Anterior cingulate cortex (tissue), 58 donors: ENCODE measurements around the gene F2R.
"Not testable (repeated sequence)": the region's sequence is repeated elsewhere in the genome, so short reads cannot be mapped to it uniquely, and the experiment has no call there.

Experiments used
- DNase-seq, 58 donors: peaks; one replicate each; lab custom pipeline; 2025; lab: John Stamatoyannopoulos, UW

The F2R gene

GRCh38 chr5:76715736-76716455, at the start of gene F2R:
TSS of gene F2R (plus strand) at chr5:76716126. CDS start at chr5:76716308, 182 bp downstream.
- peak in 12 of 58 donors; percentile 1 to 24 (median 11) for DNase-seq

GRCh38 chr5:76667495-76667894, 48.4 kb upstream of the F2R start:
- DNase-seq = no peak

- no peak for DNase-seq
Measured at GRCh38 chr5:76669245-76669644, 46.7 kb upstream of the F2R start.

- no peak for DNase-seq
Measured at GRCh38 chr5:76670508-76670907, 45.4 kb upstream of the F2R start.

- DNase-seq = no peak
Measured at GRCh38 chr5:76672242-76672641, 43.7 kb upstream of the F2R start.

GRCh38 chr5:76673125-76673524, 42.8 kb upstream of the F2R start:
- no peak for DNase-seq

- DNase-seq = no peak
Measured at GRCh38 chr5:76674330-76675066, 41.4 kb upstream of the F2R start.

- no peak for DNase-seq
Measured at GRCh38 chr5:76675364-76675763, 40.6 kb upstream of the F2R start.

- no peak for DNase-seq
Measured at GRCh38 chr5:76677849-76678472, 38.0 kb upstream of the F2R start.

- DNase-seq = peak in 3 of 58 donors; percentile 1 to 17 (median 2)
Measured at GRCh38 chr5:76679231-76679630, 36.7 kb upstream of the F2R start.

GRCh38 chr5:76680826-76681225, 35.1 kb upstream of the F2R start:
- not testable (repeated sequence) for DNase-seq

- no peak for DNase-seq
Measured at GRCh38 chr5:76681287-76681686, 34.6 kb upstream of the F2R start.

GRCh38 chr5:76682387-76682786, 33.5 kb upstream of the F2R start:
- DNase-seq = no peak

- no peak for DNase-seq
Measured at GRCh38 chr5:76683816-76684731, 31.9 kb upstream of the F2R start.

GRCh38 chr5:76684756-76685519, 31.0 kb upstream of the F2R start:
- no peak for DNase-seq

GRCh38 chr5:76685704-76686103, 30.2 kb upstream of the F2R start:
- DNase-seq = no peak

- no peak for DNase-seq
Measured at GRCh38 chr5:76688212-76688611, 27.7 kb upstream of the F2R start.

- no peak for DNase-seq
Measured at GRCh38 chr5:76688836-76689235, 27.1 kb upstream of the F2R start.

GRCh38 chr5:76689321-76690036, 26.4 kb upstream of the F2R start:
- no peak for DNase-seq
